HG03097 (cell line): ENCODE results near the gene GPR137.

Source experiments
- ATAC-seq: cut with Tn5 transposase; IDR thresholded peaks from one replicate; pipeline ENCODE4 v1.9.1; 2021; ENCODE audit not compliant: unreplicated experiment, low FRiP score

The GPR137 gene

GRCh38 chr11:64284048-64284961 lies 1.3 kb upstream of the GPR137 start, which contains the start of gene BAD:
Gene BAD, minus strand, starts transcription at chr11:64284665. Its CDS starts 297 bp downstream, at chr11:64284368.
- peak; percentile 49 for ATAC-seq

- ATAC-seq: no peak
These were observed 495 bp downstream of the GPR137 start for GRCh38 chr11:64285885-64286800.

- no peak for ATAC-seq
These were observed 1.1 kb downstream of the GPR137 start for GRCh38 chr11:64286801-64287159.

- ATAC-seq: no peak
These were observed 2.2 kb downstream of the GPR137 start for GRCh38 chr11:64287676-64288352.

GRCh38 chr11:64288353-64288750 lies 2.7 kb downstream of the GPR137 start:
- no peak for ATAC-seq

GRCh38 chr11:64289002-64289564 lies 3.4 kb downstream of the GPR137 start:
- ATAC-seq: no peak

- ATAC-seq: no peak
These were observed 5.0 kb downstream of the GPR137 start for GRCh38 chr11:64290352-64291261.

GRCh38 chr11:64291262-64291751 lies 5.7 kb downstream of the GPR137 start, which contains the start of gene KCNK4:
Gene KCNK4, plus strand, starts transcription at chr11:64291302. Its CDS starts 1,717 bp downstream, at chr11:64293019.
- no peak for ATAC-seq

GRCh38 chr11:64291752-64292459 lies 6.3 kb downstream of the GPR137 start:
- ATAC-seq: no peak

- ATAC-seq: no peak
These were observed 7.0 kb downstream of the GPR137 start for GRCh38 chr11:64292460-64293254.

- no peak for ATAC-seq
These were observed 9.1 kb downstream of the GPR137 start for GRCh38 chr11:64294774-64295173.

- ATAC-seq: no peak
These were observed 10.1 kb downstream of the GPR137 start for GRCh38 chr11:64295760-64296159.

- ATAC-seq: no peak
These were observed 10.6 kb downstream of the GPR137 start for GRCh38 chr11:64296236-64296635.

- ATAC-seq: no peak
These were observed 11.4 kb downstream of the GPR137 start for GRCh38 chr11:64296830-64297698.

GRCh38 chr11:64297699-64298358 lies 12.2 kb downstream of the GPR137 start:
- no peak for ATAC-seq
